Measurements from ENCODE around the gene FOXQ1.

Gene FOXQ1

DNA sequence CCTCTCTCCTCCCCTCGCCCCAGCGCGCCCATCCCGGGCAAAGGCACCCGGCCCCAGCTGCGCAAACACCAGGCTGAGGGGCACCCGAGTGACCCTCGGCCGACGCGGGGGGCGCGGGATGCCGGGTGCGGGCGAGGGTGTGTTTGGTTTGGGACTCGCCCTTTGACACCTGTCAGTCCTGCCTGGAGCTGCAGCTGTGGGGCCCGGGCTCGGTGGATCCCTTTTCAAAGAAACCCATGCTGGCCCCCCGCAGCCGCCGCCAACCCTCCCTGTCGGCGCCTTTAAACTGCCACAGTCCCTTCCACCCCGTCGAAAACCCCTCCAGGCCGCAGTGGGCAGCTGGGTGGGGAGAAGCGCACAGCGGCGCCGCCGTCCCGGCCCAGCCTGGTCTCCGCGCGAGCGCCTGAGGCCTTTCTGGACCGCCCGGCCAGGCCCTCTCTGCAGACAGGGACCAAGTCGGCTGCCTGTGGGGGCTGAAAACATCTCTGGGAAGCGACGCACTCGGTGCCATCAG, 5.5 kb downstream of the FOXQ1 start:
- TF ChIP-seq, protein P1, sequence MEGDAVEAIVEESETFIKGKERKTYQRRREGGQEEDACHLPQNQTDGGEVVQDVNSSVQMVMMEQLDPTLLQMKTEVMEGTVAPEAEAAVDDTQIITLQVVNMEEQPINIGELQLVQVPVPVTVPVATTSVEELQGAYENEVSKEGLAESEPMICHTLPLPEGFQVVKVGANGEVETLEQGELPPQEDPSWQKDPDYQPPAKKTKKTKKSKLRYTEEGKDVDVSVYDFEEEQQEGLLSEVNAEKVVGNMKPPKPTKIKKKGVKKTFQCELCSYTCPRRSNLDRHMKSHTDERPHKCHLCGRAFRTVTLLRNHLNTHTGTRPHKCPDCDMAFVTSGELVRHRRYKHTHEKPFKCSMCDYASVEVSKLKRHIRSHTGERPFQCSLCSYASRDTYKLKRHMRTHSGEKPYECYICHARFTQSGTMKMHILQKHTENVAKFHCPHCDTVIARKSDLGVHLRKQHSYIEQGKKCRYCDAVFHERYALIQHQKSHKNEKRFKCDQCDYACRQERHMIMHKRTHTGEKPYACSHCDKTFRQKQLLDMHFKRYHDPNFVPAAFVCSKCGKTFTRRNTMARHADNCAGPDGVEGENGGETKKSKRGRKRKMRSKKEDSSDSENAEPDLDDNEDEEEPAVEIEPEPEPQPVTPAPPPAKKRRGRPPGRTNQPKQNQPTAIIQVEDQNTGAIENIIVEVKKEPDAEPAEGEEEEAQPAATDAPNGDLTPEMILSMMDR (IDR thresholded peaks at IDR 0.05), result no peak

DNA sequence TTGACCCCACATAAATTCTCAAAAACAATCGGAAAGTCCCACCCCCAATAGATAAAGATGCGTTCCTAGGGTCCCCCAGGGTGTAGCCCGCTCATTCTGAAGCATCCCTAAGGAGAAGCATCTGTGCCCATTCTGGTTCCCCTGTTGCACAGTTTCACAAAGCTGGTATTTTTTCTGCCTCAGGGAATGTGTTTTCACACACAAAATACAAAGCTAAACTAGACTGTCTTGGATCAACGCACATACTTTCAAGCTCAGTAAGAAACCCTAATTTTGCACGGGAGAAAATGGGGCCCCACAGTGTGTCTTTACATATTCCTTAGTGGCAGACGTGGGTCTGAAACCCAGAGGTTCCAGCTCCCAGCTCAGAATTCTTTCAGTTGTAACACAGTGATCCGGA, 6.1 kb downstream of the FOXQ1 start:
- TF ChIP-seq, protein P1 (IDR thresholded peaks at IDR 0.05), result no peak

DNA sequence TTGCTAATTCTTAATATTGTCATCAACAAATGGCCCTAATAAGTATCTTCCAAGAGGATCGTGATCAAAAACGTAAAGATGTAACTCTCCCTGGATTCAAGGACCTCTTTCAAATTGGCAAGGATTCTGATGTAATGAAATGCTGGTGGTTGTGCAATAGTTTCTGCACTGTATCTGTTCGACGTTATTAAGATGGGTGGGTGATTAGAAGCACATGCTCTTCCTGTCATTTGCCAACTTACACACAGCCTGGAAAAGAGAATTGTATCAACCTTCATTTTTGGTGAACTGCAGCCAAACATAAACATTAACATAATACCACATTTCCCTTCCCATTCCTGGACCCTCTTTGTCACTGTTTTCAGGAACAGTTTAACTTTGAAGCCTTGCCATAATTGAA, 9.8 kb downstream of the FOXQ1 start:
- TF ChIP-seq, protein P1 (IDR thresholded peaks at IDR 0.05), result no peak

DNA sequence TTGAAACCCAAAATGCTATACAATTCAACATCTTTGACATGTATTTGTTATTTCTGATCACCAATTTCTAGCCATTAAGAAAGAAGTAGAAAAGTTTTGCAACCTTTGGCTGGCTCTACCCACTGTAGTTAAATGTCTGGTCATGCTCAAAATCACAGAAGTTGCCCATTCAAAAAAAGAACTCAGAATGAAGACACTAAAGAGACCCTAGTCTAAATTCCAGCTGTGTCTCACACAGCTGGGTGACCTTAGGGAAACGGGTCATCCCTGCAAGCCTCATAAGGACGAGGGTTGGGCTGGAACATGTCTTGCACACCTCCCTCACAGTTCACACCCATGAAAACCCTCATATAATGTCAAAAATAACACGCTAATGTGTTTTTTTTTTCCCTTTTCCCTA, 10.3 kb downstream of the FOXQ1 start:
- TF ChIP-seq, protein P1 (IDR thresholded peaks at IDR 0.05), result no peak

DNA sequence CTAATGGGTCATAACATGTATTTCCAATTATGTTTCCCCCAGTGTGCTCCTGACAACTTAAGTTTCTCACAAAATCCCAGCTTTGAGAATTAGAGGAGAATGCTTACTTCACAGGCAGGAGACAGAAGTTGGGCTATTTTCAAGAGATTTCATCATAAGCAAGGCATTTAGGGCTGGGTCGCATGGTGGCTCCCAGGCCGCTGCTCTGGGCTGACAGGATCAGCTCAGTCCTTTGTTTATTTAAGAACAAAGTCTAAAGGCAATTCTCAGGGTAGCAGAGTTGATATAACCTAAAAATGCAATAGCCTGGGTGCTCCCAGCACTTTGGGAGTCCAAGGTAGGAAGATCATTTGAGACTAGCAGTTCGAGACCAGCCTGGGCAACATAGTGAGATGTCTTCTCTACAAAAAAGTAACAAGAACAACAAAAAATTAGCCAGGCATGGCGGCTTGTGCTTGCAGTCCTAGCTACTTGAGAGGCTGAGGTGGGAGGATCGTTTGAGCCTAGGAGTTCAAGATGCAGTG, 10.9 kb downstream of the FOXQ1 start:
- TF ChIP-seq, protein P1 (IDR thresholded peaks at IDR 0.05), result no peak

DNA sequence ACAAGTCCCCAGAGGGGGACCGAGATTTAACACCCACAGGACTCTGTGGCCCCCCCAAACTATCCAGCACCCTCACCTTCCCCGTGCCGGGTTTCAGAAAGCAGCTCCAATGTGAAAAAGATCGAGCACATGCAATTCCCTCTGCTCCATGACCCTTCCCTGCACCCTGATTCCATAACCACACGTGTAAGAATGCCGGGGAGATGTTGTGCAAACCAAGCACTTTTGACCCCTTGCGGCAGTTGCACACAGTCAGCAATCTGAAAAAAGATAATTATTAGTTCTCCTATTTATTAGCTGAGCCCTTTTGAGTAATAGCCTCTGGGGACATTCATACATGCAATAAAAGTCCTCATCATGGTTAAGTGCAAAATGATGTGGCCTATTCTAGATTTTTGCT, 13.0 kb downstream of the FOXQ1 start:
- TF ChIP-seq, protein P1 (IDR thresholded peaks at IDR 0.05), result no peak

DNA sequence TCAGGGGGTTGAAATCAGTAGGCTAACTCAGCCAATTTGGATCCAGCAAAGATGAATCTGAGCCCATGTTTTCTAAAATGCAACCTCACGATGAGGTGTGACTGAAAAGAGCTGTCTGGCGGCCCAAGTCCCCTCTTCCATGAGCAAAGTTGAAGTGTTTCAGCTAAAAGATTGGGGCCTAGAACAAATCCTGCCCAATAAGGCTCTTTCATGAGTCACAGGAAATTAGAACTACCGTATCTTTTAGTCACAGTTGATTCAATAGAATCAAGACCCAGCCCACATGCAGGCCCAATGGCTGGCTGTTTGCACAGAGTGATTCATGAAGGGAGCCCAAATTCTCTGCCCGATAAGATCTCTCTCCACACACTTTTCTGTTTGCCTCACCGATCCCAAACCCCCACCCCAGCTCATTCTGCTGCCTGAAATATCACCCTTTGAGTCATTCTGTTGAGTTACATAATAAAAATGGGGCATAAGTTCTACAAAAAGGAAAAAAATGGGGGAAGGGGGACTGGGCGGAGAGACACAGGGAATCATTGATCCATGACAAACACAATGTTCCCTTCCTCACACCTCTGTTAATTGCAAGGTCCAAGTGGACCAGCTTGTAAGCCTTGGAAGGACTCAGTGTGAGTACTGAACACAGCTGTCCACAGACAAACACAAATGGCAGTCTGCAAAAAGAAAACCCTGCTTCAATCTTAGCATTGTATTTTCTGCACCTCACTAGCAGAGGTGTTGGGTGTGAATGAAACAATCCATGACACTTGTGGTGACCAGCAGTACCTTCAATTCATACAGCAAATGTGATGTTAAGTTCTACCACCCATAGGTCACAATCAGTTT, 13.8 kb downstream of the FOXQ1 start:
- TF ChIP-seq, protein P1 (IDR thresholded peaks at IDR 0.05), result no peak
